ENCODE data around the gene GALNS. TPM values are rescaled to one million over a fixed set of nuclear protein-coding genes. Genes with fewer than 3 reads are reported as not detected.

The GALNS gene
- total and polyA plus RNA-seq, 12 donors, result 12.6 to 63.1 (median 36.2) TPM

DNA sequence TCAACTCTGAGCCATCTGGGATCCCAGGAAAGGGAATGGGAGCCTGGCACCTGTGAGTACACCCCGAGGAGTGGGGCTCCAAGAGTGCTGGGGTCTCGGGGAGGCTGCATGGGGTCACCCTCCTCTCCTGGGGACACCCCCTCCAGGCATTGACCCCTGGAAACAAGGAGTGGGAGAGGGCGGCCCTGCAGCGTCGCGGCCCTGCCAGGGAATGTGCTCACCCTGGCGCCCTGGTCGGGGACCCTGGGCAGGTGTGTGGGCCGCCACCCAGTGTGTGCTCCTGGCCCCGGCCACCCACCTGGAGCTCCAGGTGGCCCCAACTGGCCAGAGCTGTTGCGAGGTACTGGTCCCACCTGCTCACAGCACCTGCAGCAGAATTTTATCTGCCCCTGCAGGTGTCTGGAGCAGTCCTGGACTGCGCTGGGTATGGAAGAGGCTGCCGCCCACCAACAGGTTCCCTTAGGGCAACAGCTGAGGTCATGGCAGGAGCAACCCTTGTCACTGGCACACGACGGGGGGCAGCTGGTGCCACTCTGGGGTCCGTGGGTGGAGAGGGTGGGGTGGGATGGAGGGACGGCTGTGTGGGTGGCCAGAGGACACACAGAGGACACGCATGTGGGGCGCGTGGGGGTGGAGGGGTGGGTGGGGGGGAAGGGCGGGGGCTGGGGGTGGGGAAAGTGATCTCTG is 15.1 kb upstream of the GALNS start:
- Histone ChIP-seq H3K27ac (no peak overlapping the region), H3K27me3 (no peaks in the 10 kb centered on the region), H3K4me1 (replicated peaks in 1 of 2) (peaks cover 0 to 4% of the 10 kb centered on the region in 2 donors), H3K4me3 (no peak overlapping the region), H3K9me3 (replicated peaks in 1 of 3) (no peaks in the 10 kb centered on the region), H3K36me3 (replicated peaks in 1 of 2) (no peaks in the 10 kb centered on the region)
- intact Hi-C loops (cut with DNase I), result no loop called here
- 67 to 89% (median 82%) methylated on average over 5 to 21 of the region's 21 CpGs for WGBS, 4 donors
- DNase-seq, result no peak
- no peak for TF ChIP-seq POLR2A (IDR thresholded peaks at IDR 0.05)
- TF ChIP-seq, protein P1, sequence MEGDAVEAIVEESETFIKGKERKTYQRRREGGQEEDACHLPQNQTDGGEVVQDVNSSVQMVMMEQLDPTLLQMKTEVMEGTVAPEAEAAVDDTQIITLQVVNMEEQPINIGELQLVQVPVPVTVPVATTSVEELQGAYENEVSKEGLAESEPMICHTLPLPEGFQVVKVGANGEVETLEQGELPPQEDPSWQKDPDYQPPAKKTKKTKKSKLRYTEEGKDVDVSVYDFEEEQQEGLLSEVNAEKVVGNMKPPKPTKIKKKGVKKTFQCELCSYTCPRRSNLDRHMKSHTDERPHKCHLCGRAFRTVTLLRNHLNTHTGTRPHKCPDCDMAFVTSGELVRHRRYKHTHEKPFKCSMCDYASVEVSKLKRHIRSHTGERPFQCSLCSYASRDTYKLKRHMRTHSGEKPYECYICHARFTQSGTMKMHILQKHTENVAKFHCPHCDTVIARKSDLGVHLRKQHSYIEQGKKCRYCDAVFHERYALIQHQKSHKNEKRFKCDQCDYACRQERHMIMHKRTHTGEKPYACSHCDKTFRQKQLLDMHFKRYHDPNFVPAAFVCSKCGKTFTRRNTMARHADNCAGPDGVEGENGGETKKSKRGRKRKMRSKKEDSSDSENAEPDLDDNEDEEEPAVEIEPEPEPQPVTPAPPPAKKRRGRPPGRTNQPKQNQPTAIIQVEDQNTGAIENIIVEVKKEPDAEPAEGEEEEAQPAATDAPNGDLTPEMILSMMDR (IDR thresholded peaks at IDR 0.05), result no peak

DNA sequence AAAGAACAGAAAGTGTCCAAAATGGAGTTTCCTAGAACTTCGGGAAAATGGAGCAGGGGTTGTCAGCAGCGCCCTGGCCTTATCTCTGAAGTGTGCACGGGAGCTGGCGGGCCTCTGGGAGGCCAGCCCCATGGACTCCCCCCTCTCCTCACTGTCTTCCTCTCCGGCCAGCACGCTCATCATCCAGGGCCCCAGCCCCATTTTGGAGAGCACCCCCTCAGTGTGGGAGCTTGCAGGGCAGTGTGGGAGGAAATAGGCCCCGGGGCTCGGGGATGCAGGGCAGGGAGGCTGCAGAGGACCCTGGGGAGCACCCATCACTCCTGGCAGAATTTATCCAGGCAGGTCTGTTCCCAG is 14.6 kb upstream of the GALNS start:
- Histone ChIP-seq H3K9me3 (replicated peaks in 1 of 3) (no peaks in the 10 kb centered on the region), H3K4me3 (no peak overlapping the region), H3K36me3 (replicated peaks in 1 of 2) (no peaks in the 10 kb centered on the region), H3K27ac (no peak overlapping the region), H3K27me3 (no peaks in the 10 kb centered on the region), H3K4me1 (replicated peaks in 1 of 2) (peaks cover 0 to 4% of the 10 kb centered on the region in 2 donors)
- DNase-seq, result no peak
- 55 to 69% (median 58%) methylated on average over 6 to 8 of the region's 8 CpGs for WGBS, 4 donors
- intact Hi-C loops (cut with DNase I), result no loop called here
- TF ChIP-seq, protein P1 (IDR thresholded peaks at IDR 0.05), result no peak
- TF ChIP-seq POLR2A (IDR thresholded peaks at IDR 0.05), result no peak

DNA sequence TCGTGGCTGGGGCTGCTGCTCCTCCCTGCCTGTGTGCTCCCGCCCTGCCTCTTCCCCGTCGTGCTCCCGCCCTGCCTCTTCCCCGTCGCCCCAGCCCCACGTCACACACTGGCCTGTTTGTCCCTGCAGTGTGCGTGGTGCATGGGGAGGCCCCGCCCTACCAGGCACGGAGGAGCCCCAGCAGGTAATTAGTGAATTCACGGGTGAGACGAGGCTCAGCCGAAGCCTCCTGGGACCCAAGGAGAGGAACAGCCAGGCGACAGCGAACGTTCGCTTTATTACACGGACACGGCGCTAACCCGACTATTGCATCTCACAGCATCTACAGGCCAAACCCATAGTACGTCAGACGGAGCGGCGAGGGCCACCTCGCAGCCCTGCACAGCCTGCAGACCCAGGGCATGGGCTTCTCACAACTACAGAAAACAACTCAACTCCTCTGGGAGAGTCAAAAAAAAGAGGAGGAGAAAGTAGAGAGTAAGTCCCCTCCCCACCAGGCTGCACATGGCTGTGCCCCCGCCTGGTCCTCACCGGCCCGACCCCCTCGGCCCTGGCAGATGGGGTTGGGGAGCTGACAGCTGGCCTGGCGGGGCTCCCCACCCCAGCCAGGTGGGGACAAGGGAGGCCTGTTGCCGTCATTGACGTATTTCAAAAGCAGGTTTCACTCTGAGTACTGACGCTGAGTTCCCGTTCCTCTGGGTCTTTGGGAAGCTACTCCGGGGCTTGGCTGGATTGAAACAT is 14.0 kb upstream of the GALNS start:
- Histone ChIP-seq H3K9me3 (replicated peaks in 1 of 3) (no peaks in the 10 kb centered on the region), H3K4me3 (no peak overlapping the region), H3K27me3 (no peaks in the 10 kb centered on the region), H3K27ac (no peak overlapping the region), H3K4me1 (replicated peaks in 1 of 2) (peaks cover 0 to 4% of the 10 kb centered on the region in 2 donors), H3K36me3 (replicated peaks in 1 of 2) (no peaks in the 10 kb centered on the region)
- TF ChIP-seq POLR2A (IDR thresholded peaks at IDR 0.05), result no peak
- TF ChIP-seq, protein P1 (IDR thresholded peaks at IDR 0.05), result no peak
- DNase-seq, result no peak
- intact Hi-C loops (cut with DNase I), result no loop called here
- 63 to 70% (median 66%) methylated on average over 20 to 37 of the region's 37 CpGs for WGBS, 4 donors

DNA sequence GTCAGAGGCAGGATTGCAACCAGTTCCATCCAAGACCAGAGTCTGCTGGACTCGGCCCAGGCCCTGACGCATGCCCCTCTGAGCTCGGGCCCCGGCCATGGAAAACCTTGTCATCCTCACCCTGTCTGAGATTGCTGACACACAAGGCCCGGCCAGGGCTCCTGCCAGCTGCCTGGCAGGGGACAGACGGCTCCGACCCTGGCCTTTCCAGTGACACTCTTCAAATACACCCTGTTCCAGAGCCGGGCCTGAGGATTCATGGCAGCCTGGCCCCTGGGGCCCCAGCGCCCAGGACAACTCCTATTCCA is 12.9 kb upstream of the GALNS start:
- 30 to 57% (median 49%) methylated on average over 2 to 9 of the region's 9 CpGs for WGBS, 4 donors
- Histone ChIP-seq H3K9me3 (replicated peaks in 1 of 3) (no peaks in the 10 kb centered on the region), H3K4me1 (replicated peaks in 1 of 2) (peaks cover 0 to 4% of the 10 kb centered on the region in 2 donors), H3K4me3 (no peak overlapping the region), H3K36me3 (replicated peaks in 1 of 2) (no peaks in the 10 kb centered on the region), H3K27me3 (no peaks in the 10 kb centered on the region), H3K27ac (peak overlapping the region; percentile 32 to 83 (median 72))
- peak; percentile 90 to 97 (median 95) for DNase-seq
- intact Hi-C loops (cut with DNase I), result no loop called here
- TF ChIP-seq, protein P1 (IDR thresholded peaks at IDR 0.05), result no peak
- peak in 1 of 2 donors; percentile 11 for TF ChIP-seq POLR2A (IDR thresholded peaks at IDR 0.05)

Measured in adrenal gland (tissue), 12 donors.